HG03442 (cell line): Measurements from ENCODE around the gene ACACA.
"Not testable (repeated sequence)": the region's sequence is repeated elsewhere in the genome, so short reads cannot be mapped to it uniquely, and the experiment has no call there.

Source experiments
- ATAC-seq: cut with Tn5 transposase; IDR thresholded peaks from one replicate; pipeline ENCODE4 v1.9.1; 2021; ENCODE audit warnings: mild to moderate bottlenecking, moderate library complexity; ENCODE audit not compliant: unreplicated experiment

Gene ACACA

GRCh38 chr17:37083456-37083855 lies 323.2 kb downstream of the ACACA start:
- no peak for ATAC-seq

DNA sequence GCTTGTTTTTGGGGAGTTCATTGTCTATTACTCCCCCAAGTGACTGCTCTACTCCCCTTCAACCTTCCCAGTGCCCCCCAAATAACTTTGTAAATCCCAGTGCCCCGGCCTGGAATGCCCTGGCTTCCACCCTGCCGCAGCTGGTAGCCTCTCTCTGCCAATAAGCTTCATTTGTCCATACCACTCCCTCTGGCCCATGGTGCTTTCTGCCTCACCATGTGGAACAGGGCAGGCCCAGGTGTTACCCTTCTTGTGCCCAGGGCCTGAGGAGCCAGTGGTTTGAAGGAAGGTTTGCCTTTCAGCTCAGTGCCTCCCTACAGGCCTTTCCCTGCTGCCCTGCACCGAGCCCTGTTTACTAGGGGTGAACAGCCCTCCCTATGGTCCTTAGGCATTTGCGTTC lies 323.7 kb downstream of the ACACA start:
- ATAC-seq = no peak

DNA sequence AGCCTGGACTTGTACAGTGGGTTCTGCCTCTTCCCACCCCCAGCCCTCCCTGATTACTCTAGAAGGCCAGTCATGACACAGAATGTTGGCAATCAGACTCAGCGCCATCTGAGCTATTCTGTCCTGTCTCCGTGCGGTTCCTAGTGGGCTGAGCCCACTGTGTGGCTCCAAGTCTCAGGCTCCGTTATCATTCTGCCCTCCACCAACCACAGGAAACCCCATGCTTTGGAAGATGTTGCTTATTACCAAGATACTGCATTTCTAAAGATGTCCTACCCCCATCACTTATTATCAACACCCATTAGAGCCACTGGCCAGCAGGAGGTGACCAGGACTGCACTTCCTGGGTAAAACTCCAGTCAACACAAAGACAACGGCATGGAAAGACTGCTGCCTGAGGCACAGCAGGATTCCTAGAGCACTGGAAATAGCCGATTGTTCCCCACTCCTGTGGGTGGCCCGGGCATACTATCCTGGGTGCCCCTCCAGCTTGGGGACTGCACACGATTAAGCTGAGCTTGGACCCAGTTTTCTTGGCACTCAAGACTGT lies 324.2 kb downstream of the ACACA start:
- no peak for ATAC-seq

DNA sequence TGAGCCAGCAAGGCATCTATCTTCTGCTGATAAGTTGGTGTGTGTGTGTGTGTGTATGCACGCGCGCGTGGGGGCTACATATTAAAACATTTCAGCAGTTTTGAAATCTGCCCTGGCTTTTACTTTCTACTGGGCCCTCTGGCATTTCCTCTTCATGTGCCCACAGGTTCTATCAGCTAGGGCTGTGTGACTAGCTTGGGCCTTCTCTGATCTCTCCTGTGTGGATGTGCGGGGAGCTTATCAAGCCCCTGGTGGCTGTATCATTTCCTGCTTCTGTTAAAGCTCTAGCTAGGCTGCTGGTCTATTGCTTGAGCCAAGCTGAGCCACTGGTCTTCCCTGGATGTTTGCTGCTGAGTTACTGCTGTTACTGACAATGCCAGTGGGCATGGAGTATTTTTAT lies 325.3 kb downstream of the ACACA start:
- no peak for ATAC-seq

DNA sequence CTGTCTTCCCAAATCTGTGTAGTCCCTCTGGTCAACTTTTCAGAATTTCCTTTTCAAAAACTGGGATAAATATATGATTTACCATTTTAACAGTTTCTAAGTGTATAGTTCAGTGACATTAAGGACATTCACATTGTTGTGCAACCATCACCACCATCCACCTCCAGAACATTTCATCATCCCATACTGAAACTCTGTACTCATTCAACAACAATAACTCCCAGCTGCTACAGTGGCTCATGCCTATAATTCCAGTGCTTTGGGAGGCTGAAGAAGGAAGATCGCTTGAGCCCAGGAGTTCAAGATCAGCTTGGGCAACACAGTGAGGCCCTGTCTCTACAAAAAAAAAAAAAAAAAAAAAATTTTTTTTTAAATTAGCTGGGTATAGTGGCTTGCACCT lies 326.9 kb downstream of the ACACA start:
- no peak for ATAC-seq

DNA sequence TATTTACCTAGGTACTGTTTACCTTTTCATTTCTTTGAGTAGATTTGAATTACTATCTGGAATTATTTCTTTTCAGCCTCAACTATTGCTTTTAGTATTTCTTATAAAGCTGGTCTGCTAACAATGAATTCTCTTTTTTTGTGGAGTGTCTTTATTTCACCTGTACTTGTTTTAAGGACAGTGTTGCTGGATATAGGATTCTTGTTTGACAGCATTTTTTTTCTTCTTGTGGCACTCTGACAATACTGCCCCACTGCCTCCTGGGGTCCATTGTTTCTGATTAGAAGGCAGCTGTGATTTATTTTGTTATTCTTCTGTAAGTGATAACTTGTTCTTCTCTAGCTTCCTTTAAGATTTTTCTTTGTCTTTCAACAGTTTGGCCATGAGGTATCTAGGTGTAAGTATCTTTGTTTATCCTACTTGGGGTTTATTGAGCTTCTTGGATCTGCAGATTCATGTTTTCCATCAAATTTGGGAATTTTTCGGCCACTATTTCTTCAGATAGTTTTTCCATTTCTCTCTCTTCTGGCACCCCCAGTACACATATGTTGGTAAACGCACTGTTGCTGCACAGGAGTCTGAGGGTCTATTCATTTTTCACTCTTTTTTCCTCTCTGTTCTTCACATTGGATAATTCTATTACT lies 327.4 kb downstream of the ACACA start:
- no peak for ATAC-seq

DNA sequence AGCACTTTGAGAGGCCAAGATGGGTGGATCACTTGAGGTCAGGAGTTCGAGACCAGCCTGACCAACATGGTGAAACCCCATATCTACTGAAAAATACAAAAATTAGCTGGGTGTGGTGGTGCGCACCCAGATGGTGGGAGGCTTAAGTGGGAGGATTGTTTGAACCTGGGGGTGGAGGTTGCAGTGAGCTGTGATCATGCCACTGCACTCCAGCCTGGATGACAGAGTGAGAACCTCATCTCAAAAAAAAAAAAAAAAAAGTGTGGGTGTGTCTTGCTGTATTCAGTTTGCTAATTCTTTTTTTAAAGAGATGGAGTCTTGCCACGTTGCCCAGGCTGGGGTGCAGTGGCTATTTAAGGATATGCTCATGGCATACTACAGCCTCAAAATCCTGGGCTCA lies 333.2 kb downstream of the ACACA start:
- ATAC-seq = not testable (repeated sequence)

DNA sequence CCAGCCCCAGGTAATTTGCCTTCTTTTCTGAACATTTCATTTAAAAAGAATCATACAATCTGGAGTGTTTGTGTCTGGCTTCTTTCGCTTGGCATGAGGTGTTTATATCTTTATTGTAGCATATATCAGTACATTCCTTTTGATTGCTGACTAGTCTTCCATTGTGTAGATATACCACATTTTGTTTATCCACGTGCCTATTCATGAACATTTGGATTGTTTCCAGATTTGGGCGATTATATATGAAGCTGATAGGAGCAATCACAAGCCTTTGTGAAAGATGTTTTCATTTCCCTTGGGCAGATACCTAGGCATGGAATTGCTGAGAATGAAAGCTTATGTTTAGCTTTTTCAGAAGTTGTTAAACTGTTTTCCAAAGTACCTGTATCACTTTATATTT lies 337.5 kb downstream of the ACACA start:
- no peak for ATAC-seq

- no peak for ATAC-seq
These were observed 338.4 kb downstream of the ACACA start for GRCh38 chr17:37068266-37068665.

- no peak for ATAC-seq
These were observed 339.0 kb downstream of the ACACA start for GRCh38 chr17:37067555-37068111.

- no peak for ATAC-seq
These were observed 340.0 kb downstream of the ACACA start for GRCh38 chr17:37066322-37067255.

GRCh38 chr17:37065486-37066321 lies 340.9 kb downstream of the ACACA start:
- ATAC-seq = no peak

DNA sequence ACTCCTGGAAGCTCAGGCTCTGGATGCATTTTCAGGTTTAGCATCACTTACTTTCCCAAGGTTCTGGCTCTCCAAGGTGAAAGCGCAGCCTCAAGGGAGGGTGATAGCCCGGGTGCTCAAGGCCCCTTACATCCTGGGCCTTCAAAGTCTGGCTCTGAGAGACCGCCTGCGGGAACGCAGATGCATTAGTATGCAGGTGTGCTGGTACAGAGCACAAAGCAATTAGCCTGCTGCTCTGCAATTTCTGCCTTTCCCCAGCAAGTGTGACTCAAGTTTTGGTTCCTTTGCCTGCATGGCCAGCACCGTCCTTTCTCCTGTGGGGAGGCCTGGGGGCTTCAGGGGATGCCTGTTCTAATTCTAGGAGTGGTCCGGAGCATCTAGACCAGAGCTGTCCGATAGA lies 341.7 kb downstream of the ACACA start:
- no peak for ATAC-seq

GRCh38 chr17:37064206-37064605 lies 342.4 kb downstream of the ACACA start:
- no peak for ATAC-seq

DNA sequence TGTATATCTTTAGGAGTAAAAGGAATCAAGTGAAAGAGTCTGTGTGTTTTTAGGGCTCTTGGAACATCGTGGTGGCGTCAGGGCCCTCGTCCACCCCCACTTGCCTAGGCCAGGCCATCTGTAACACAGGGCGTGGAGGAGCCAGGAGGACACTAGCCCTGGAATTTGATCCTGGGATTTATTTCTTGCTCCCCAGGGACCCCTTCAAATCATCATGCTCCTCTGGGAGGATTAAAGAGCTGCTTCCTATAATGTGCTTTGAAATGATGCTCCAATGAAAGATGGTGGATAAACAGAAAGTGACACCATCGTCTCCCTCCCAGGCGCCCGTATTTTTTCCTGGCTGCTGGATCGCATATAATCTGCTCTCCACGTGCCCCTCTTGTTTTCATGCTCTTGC lies 344.6 kb downstream of the ACACA start:
- ATAC-seq = no peak

DNA sequence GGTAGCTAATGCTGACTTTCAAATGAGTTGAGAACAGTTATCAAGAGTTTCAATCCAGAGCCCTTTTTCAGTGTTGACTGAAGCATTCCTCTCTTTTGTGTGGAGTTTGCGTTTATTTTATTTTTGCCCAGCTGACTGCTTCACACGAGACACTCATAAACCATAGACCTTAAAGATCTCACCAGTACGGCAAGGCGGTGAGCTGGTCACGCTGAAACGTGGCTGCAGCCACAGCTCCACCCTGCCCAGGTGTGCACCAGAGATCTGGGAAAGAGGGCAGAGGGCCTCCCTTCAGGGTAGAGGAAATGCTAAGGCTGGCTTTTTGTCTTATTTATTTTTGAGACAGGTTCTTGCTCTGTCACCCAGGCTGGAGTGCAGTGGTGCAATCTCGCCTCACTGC lies 345.7 kb downstream of the ACACA start:
- ATAC-seq = no peak

DNA sequence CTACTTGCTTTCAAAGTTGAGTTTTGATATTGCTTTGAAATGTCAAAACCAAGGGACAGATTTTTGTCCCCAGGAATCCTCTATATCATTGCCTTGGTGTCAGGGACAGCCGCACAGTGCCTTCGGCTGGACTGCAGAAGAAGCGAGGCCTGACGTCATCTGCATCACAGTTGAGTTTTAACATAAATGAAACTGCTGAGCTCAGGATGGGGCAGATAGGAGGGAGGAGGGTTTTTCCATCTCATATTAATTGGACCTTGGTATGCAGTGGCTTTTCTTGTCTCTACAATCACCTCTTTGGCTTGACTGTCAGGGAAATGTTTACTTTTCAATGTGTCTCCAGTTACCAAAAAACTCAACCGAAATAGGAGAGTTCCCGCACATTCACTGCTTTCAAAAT lies 346.5 kb downstream of the ACACA start:
- ATAC-seq = no peak

DNA sequence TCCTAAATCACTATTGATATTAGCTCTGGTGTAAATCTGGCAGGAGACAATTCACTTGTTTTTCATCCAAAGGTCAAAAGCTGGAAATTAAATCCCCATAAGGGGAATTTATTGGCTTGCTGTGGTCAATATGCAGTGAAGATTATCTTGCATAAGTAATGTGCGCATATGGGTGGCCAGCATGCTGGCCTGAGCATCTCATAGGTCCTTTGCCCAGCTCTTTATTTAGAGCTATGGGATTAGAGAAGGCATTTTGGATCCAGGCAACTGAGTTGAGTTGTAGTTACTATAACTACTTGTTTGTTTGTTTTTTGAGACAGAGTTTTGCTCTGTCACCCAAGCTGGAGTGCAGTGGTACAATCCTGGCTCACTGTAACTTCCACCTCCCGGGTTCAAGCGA lies 347.1 kb downstream of the ACACA start:
- no peak for ATAC-seq

DNA sequence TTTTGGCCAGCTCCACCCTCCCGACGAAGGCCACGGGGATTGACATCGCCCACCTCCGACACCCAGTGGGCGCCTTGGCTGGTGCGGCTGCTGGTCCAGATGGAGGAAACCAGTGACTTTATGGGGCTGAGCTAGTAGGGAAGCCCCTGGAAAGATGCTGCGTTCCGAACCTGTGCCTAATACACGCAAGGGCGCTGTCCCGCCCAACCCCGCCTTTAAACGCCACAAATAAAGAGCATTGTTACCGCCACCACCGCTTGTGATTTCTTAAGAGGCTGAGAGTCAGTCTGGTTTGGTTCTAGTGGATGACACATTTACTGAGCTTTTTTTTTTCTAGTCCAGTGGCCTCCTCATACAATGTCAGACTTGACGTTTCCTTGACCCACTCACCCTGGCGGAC lies 350.0 kb downstream of the ACACA start:
- ATAC-seq = no peak

DNA sequence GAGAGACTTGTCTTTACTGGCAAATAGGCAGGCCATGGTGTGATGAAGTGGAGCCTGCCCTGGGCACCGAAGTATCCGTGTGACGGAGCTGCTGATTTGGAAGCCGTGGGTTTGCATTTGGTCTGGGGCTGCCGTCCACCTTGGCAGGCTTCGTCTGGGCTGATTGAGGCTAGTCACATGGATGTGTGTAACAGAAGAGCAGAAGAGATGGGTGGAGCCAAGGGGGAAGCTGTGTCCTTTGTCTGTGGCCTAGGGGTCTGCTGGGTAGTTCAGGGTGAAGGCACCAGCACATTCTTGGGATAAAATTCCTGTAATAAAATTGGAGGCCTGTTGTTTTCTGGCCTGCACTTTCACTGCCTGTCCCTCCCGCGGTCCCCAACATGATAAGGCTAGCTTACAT lies 351.7 kb downstream of the ACACA start:
- ATAC-seq = no peak

- ATAC-seq = no peak
These were observed 354.2 kb downstream of the ACACA start for GRCh38 chr17:37052450-37052849.
